Measurements from ENCODE around the gene CXCR1.

- TF ChIP-seq POLR2A (IDR thresholded peaks at IDR 0.05) (no peak), CTCF (IDR thresholded peaks at IDR 0.05) (no peak)
Measured at GRCh38 chr2:218155953-218156479, 10.7 kb downstream of the CXCR1 start.
